ENCODE results near the gene MRPL46. TPM values are rescaled to one million over a fixed set of nuclear protein-coding genes. Genes with fewer than 3 reads are reported as not detected.

MRPL46 gene
- total and polyA plus RNA-seq, 7 donors: 47.3 to 207 (median 82.1) TPM

GRCh38 chr15:88450125-88450798 lies 16.9 kb downstream of the MRPL46 start:
- DNase-seq: peak; percentile 40 to 66

GRCh38 chr15:88449581-88449980 lies 17.6 kb downstream of the MRPL46 start:
- no peak for ATAC-seq
- TF ChIP-seq CTCF (IDR thresholded peaks at IDR 0.05): no peak
- Histone ChIP-seq H3K36me3 (ENCODE audit: insufficient read depth in 1 of 2, low read depth in 1 of 2) (no peaks in the 10 kb centered on the region), H3K4me3 (no peak overlapping the region), H3K27ac (no peak overlapping the region), H3K27me3 (ENCODE audit: insufficient read depth in 3 of 3, low read length in 2 of 3) (no peaks in the 10 kb centered on the region), H3K4me1 (no peaks in the 10 kb centered on the region), H3K9me3 (no peaks in the 10 kb centered on the region)
- intact Hi-C loops (cut with DNase I): no loop called here
- DNase-seq: no peak
- 88 to 93% (median 89%) methylated on average over 8 of the region's 8 CpGs for WGBS, 3 donors

More at GRCh38 chr15:88450125-88450798, 16.9 kb downstream of the MRPL46 start:
- Histone ChIP-seq H3K27ac (no peak overlapping the region), H3K27me3 (ENCODE audit: insufficient read depth in 3 of 3, low read length in 2 of 3) (no peaks in the 10 kb centered on the region), H3K9me3 (no peaks in the 10 kb centered on the region), H3K4me3 (no peak overlapping the region), H3K4me1 (no peaks in the 10 kb centered on the region), H3K36me3 (ENCODE audit: insufficient read depth in 1 of 2, low read depth in 1 of 2) (no peaks in the 10 kb centered on the region)
- peak; percentile 59 for TF ChIP-seq CTCF (IDR thresholded peaks at IDR 0.05)
- intact Hi-C loops (cut with DNase I): loop anchor here in 1 of 2 donors (10.0 kb wide), 1 partner anchor 1825 kb away; no protein-coding TSS in a partner anchor
- ATAC-seq: peak; percentile 42 to 64 (median 55)
- 5 to 8% (median 6%) methylated on average over 12 of the region's 12 CpGs for WGBS, 3 donors

- WGBS, 3 donors: 58 to 64% (median 59%) methylated on average over 5 of the region's 5 CpGs
- DNase-seq: no peak
- no peaks in the 10 kb centered on the region for H3K9me3 ChIP-seq
- H3K4me3 ChIP-seq: no peak overlapping the region
- no peaks in the 10 kb centered on the region for H3K4me1 ChIP-seq
- ATAC-seq: no peak
- intact Hi-C loops (cut with DNase I): no loop called here
- TF ChIP-seq CTCF (IDR thresholded peaks at IDR 0.05): no peak
- no peaks in the 10 kb centered on the region for H3K36me3 ChIP-seq (ENCODE audit: insufficient read depth in 1 of 2, low read depth in 1 of 2)
- no peaks in the 10 kb centered on the region for H3K27me3 ChIP-seq (ENCODE audit: insufficient read depth in 3 of 3, low read length in 2 of 3)
- H3K27ac ChIP-seq: no peak overlapping the region
Measured at GRCh38 chr15:88448991-88449461, 18.2 kb downstream of the MRPL46 start.

DNA sequence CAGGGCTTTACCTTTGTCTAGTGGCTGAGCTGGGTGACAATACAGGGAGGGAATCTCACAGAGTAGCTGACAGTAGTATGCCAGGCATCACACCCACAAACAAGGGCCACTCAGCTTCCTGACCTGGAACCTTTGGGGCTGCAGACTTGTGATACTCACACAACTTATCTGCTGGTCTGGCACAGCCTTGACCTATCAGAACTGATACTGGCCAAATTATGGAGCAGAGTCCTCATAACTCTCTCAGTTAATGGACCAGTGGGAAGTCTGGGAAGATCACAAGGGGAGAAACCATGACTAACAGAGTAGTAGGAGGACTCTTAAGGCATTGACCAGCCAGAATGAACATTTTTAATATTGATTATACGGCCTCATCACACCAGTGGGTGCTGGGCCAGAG lies 19.4 kb downstream of the MRPL46 start:
- WGBS, 3 donors: 78 to 90% (median 80%) methylated on average over 1 of the region's 1 CpG
- Histone ChIP-seq H3K36me3 (ENCODE audit: insufficient read depth in 1 of 2, low read depth in 1 of 2) (no peaks in the 10 kb centered on the region), H3K27ac (no peak overlapping the region), H3K4me1 (no peaks in the 10 kb centered on the region), H3K9me3 (peaks cover 5% of the 10 kb centered on the region), H3K27me3 (ENCODE audit: insufficient read depth in 3 of 3, low read length in 2 of 3) (no peaks in the 10 kb centered on the region), H3K4me3 (no peak overlapping the region)
- TF ChIP-seq CTCF (IDR thresholded peaks at IDR 0.05): no peak
- no peak for DNase-seq
- ATAC-seq: no peak
- intact Hi-C loops (cut with DNase I): no loop called here
